GM12878 (cell line): ENCODE measurements around the gene RAP1A. TPM values are rescaled to one million over a fixed set of nuclear protein-coding genes. Genes with fewer than 3 reads are reported as not detected.

Source experiments
- GATAD2B ChIP-seq: fragments of 450-650 bp; conservative IDR thresholded peaks from 2 replicates; pipeline ENCODE4 v1.6.1; 2017; ENCODE audit warnings: low read depth, mild to moderate bottlenecking, moderate library complexity
- HDAC6 ChIP-seq: fragments of 200-600 bp; sonication (generic); IDR thresholded peaks from one replicate; pipeline ENCODE4 v1.8.0; 2017; ENCODE audit warnings: antibody characterized with exemption; ENCODE audit not compliant: unreplicated experiment
- KDM1A ChIP-seq: fragments of 200-600 bp; sonication (generic); IDR thresholded peaks from 2 replicates; pipeline ENCODE4 v1.6.1; 2016; ENCODE audit warnings: borderline replicate concordance
- NFIC ChIP-seq: IDR thresholded peaks from 2 replicates; pipeline ENCODE4 v1.6.1; 2012; ENCODE audit warnings: low read depth, mild to moderate bottlenecking, inconsistent platforms, low read length, moderate library complexity
- NR2C1 ChIP-seq: fragments of 450-650 bp; IDR thresholded peaks from 2 replicates; pipeline ENCODE4 v1.6.1; 2017; ENCODE audit warnings: antibody characterized with exemption, mild to moderate bottlenecking, moderate library complexity
- TCF12 ChIP-seq: IDR thresholded peaks from 2 replicates; pipeline ENCODE4 v1.6.1; 2011; ENCODE audit warnings: low read depth, mild to moderate bottlenecking, low read length
- ZBED1 ChIP-seq: IDR thresholded peaks from 2 replicates; pipeline ENCODE4 v1.6.1; 2016; ENCODE audit warnings: borderline replicate concordance
- ZNF207 ChIP-seq: fragments of 450-650 bp; IDR thresholded peaks from 2 replicates; pipeline ENCODE4 v1.6.1; 2014; ENCODE audit warnings: antibody characterized with exemption, mild to moderate bottlenecking, borderline replicate concordance
- polyA plus RNA-seq, 11 experiments: library from polyadenylated mRNA; depleted of rRNA in 4 of 11; unstranded in 6 of 11; stranded (reverse) in 5 of 11; fragments of >200 nt; fragmentation: Nextera tagmentation in 4 of 11; fragmentation: Illumina TruSeq in 1 of 11; extraction: Ambion mirVana in 4 of 11; extraction: Trizol in 1 of 11; gene quantifications; 1 replicate in 1 of 11; 2 replicates in 10 of 11; pipeline versions ENCODE4 v1.2.1 to v1.2.3, GENCODE V29; 2011 to 2016; ENCODE audit warnings: inconsistent platforms in 2 of 11, missing spikeins in 2 of 11, low read depth in 1 of 11
- total RNA-seq, 4 experiments: library from RNA; depleted of rRNA in 3 of 4; stranded (reverse); fragments of >200 nt in 3 of 4; fragmentation: Illumina TruSeq in 1 of 4; extraction: Trizol in 1 of 4; gene quantifications; 2 replicates each; pipeline versions ENCODE4 v1.2.1 to v1.2.3, GENCODE V29; 2013 to 2021
- TF ChIP-seq, protein P1 (sequence below): fragments of 150-350 bp; IDR thresholded peaks from 2 replicates; pipeline ENCODE4 v1.6.1; 2016; ENCODE audit warnings: low read depth, low read length
- TF ChIP-seq, protein P2 (sequence below): fragments of 450-650 bp; IDR thresholded peaks from 2 replicates; pipeline ENCODE4 v1.6.1; 2017; ENCODE audit warnings: borderline replicate concordance
- TF ChIP-seq, protein P3 (sequence below): fragments of 450-650 bp; IDR thresholded peaks from 2 replicates; pipeline ENCODE4 v1.6.1; 2017; ENCODE audit warnings: mild to moderate bottlenecking, moderate library complexity
- TF ChIP-seq, protein P4 (sequence below): IDR thresholded peaks from 2 replicates; pipeline ENCODE4 v1.6.1; 2011; ENCODE audit warnings: borderline replicate concordance, low read depth, mild to moderate bottlenecking, moderate library complexity, mixed read lengths, low read length; ENCODE audit not compliant: insufficient read depth; ENCODE audit errors: extremely low read length
- TF ChIP-seq, protein P5 (sequence below): fragments of 450-650 bp; IDR thresholded peaks from 2 replicates; pipeline ENCODE4 v1.6.1; 2017; ENCODE audit warnings: mild to moderate bottlenecking, moderate library complexity
- TF ChIP-seq, protein P6 (sequence below): IDR thresholded peaks from 2 replicates; pipeline ENCODE4 v1.6.1; 2011; ENCODE audit warnings: low read depth, mild to moderate bottlenecking, low read length, moderate library complexity, borderline replicate concordance; ENCODE audit errors: extremely low read depth

Gene RAP1A
- total and polyA plus RNA-seq, 10 of the 15 experiments (the other 5 are each of a cell fraction or from before 2014, with no cell fraction given) = 38.4 to 213 (median 86.0) TPM

DNA sequence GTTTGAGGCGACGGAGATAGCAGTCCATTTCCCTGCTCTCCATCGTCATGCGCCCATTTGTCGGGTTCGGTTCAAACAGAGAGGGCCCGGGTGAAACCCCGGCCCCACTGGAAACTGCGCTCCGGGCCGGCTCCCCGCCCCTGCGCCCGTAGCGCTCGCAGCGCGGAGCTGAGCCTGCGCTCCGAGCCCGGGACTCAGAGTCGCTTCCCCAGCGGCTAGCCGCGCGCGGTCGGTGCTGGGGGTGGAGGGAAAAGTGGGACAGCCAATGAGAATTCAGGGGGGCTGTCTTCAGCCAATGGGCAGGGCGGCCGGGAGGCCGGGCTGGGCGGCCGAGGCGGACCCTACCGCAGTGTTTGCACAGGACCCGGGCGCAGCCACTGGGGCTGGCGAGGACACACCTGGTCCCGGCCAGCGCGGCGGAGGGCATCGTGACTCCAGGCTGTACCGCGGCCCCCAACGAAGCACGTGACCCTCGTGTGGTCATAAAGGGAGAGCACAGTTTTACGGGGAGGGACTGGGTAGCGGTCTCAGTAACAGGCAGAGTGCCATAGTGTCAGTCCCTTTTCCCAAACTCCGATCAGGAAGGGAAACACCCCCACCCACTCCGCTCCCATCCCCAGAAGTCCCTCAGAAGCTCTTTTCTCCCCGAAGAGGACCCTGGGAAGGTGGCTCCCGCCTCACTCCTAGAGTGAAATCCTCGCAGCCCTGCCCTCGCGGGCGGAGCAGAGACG, 119.8 kb downstream of the RAP1A start, which contains the start of gene INKA2 (continued):
- TF ChIP-seq NFIC (no peak), HDAC6 (peak; percentile 43), GATAD2B (peak; percentile 58; the same call in 1 of the 2 replicates), TCF12 (no peak), KDM1A (no peak), ZBED1 (no peak), ZNF207 (no peak), NR2C1 (no peak)
- TF ChIP-seq, protein P1, sequence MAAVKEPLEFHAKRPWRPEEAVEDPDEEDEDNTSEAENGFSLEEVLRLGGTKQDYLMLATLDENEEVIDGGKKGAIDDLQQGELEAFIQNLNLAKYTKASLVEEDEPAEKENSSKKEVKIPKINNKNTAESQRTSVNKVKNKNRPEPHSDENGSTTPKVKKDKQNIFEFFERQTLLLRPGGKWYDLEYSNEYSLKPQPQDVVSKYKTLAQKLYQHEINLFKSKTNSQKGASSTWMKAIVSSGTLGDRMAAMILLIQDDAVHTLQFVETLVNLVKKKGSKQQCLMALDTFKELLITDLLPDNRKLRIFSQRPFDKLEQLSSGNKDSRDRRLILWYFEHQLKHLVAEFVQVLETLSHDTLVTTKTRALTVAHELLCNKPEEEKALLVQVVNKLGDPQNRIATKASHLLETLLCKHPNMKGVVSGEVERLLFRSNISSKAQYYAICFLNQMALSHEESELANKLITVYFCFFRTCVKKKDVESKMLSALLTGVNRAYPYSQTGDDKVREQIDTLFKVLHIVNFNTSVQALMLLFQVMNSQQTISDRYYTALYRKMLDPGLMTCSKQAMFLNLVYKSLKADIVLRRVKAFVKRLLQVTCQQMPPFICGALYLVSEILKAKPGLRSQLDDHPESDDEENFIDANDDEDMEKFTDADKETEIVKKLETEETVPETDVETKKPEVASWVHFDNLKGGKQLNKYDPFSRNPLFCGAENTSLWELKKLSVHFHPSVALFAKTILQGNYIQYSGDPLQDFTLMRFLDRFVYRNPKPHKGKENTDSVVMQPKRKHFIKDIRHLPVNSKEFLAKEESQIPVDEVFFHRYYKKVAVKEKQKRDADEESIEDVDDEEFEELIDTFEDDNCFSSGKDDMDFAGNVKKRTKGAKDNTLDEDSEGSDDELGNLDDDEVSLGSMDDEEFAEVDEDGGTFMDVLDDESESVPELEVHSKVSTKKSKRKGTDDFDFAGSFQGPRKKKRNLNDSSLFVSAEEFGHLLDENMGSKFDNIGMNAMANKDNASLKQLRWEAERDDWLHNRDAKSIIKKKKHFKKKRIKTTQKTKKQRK = no peak
- TF ChIP-seq, protein P2, sequence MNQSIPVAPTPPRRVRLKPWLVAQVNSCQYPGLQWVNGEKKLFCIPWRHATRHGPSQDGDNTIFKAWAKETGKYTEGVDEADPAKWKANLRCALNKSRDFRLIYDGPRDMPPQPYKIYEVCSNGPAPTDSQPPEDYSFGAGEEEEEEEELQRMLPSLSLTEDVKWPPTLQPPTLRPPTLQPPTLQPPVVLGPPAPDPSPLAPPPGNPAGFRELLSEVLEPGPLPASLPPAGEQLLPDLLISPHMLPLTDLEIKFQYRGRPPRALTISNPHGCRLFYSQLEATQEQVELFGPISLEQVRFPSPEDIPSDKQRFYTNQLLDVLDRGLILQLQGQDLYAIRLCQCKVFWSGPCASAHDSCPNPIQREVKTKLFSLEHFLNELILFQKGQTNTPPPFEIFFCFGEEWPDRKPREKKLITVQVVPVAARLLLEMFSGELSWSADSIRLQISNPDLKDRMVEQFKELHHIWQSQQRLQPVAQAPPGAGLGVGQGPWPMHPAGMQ = no peak
- TF ChIP-seq, protein P3, sequence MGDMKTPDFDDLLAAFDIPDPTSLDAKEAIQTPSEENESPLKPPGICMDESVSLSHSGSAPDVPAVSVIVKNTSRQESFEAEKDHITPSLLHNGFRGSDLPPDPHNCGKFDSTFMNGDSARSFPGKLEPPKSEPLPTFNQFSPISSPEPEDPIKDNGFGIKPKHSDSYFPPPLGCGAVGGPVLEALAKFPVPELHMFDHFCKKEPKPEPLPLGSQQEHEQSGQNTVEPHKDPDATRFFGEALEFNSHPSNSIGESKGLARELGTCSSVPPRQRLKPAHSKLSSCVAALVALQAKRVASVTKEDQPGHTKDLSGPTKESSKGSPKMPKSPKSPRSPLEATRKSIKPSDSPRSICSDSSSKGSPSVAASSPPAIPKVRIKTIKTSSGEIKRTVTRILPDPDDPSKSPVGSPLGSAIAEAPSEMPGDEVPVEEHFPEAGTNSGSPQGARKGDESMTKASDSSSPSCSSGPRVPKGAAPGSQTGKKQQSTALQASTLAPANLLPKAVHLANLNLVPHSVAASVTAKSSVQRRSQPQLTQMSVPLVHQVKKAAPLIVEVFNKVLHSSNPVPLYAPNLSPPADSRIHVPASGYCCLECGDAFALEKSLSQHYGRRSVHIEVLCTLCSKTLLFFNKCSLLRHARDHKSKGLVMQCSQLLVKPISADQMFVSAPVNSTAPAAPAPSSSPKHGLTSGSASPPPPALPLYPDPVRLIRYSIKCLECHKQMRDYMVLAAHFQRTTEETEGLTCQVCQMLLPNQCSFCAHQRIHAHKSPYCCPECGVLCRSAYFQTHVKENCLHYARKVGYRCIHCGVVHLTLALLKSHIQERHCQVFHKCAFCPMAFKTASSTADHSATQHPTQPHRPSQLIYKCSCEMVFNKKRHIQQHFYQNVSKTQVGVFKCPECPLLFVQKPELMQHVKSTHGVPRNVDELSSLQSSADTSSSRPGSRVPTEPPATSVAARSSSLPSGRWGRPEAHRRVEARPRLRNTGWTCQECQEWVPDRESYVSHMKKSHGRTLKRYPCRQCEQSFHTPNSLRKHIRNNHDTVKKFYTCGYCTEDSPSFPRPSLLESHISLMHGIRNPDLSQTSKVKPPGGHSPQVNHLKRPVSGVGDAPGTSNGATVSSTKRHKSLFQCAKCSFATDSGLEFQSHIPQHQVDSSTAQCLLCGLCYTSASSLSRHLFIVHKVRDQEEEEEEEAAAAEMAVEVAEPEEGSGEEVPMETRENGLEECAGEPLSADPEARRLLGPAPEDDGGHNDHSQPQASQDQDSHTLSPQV = no peak
- TF ChIP-seq, protein P4, sequence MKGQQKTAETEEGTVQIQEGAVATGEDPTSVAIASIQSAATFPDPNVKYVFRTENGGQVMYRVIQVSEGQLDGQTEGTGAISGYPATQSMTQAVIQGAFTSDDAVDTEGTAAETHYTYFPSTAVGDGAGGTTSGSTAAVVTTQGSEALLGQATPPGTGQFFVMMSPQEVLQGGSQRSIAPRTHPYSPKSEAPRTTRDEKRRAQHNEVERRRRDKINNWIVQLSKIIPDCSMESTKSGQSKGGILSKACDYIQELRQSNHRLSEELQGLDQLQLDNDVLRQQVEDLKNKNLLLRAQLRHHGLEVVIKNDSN = peak; percentile 82
- TF ChIP-seq, protein P5, sequence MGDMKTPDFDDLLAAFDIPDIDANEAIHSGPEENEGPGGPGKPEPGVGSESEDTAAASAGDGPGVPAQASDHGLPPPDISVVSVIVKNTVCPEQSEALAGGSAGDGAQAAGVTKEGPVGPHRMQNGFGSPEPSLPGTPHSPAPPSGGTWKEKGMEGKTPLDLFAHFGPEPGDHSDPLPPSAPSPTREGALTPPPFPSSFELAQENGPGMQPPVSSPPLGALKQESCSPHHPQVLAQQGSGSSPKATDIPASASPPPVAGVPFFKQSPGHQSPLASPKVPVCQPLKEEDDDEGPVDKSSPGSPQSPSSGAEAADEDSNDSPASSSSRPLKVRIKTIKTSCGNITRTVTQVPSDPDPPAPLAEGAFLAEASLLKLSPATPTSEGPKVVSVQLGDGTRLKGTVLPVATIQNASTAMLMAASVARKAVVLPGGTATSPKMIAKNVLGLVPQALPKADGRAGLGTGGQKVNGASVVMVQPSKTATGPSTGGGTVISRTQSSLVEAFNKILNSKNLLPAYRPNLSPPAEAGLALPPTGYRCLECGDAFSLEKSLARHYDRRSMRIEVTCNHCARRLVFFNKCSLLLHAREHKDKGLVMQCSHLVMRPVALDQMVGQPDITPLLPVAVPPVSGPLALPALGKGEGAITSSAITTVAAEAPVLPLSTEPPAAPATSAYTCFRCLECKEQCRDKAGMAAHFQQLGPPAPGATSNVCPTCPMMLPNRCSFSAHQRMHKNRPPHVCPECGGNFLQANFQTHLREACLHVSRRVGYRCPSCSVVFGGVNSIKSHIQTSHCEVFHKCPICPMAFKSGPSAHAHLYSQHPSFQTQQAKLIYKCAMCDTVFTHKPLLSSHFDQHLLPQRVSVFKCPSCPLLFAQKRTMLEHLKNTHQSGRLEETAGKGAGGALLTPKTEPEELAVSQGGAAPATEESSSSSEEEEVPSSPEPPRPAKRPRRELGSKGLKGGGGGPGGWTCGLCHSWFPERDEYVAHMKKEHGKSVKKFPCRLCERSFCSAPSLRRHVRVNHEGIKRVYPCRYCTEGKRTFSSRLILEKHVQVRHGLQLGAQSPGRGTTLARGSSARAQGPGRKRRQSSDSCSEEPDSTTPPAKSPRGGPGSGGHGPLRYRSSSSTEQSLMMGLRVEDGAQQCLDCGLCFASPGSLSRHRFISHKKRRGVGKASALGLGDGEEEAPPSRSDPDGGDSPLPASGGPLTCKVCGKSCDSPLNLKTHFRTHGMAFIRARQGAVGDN = peak; percentile 47; the same call in 1 of the 2 replicates
- TF ChIP-seq, protein P6, sequence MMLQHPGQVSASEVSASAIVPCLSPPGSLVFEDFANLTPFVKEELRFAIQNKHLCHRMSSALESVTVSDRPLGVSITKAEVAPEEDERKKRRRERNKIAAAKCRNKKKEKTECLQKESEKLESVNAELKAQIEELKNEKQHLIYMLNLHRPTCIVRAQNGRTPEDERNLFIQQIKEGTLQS = no peak
